AG04449 (cell line): ENCODE results near the gene NUCB1.
"Not testable (repeated sequence)": the region's sequence is repeated elsewhere in the genome, so short reads cannot be mapped to it uniquely, and the experiment has no call there.

Source experiments
- CTCF ChIA-PET: fragments of 350-600 bp; formaldehyde crosslinking; extraction: SDS; loops from one replicate; lab custom pipeline; 2021; ENCODE audit warnings: antibody characterized with exemption; lab: Yijun Ruan, JAX
- POLR2A ChIA-PET: fragments of 400-600, 350-600 bp; formaldehyde crosslinking; extraction: SDS; loops from one replicate; lab custom pipeline; 2020; ENCODE audit warnings: antibody characterized with exemption, inconsistent platforms; lab: Yijun Ruan, JAX
- DNase-seq: peaks from one replicate; pipeline ENCODE4 v3.0.0-alpha.2; 2010; ENCODE audit warnings: low read depth, low spot score
- H3K4me3 ChIP-seq: 2 replicates; pipeline ENCODE4 v1.5.1; 2011; ENCODE audit warnings: low read depth, mild to moderate bottlenecking, control low read depth, low read length
- CTCF ChIP-seq: IDR thresholded peaks from one replicate; pipeline ENCODE4 v1.5.1; 2011; ENCODE audit warnings: mild to moderate bottlenecking, moderate library complexity, low read length, control low read depth, inconsistent platforms; ENCODE audit not compliant: insufficient read depth; ENCODE audit errors: missing control alignments

NUCB1 gene

GRCh38 chr19:48878196-48879024, 21.7 kb upstream of the NUCB1 start:
- POLR2A ChIA-PET = interaction anchor here (0.7 to 8.1 kb wide), 7 partner anchors 46 to 797 kb away, joined by 3 to 119 read pairs (median 7); partner anchors contain the start of genes BAX and FTL
- no peak for TF ChIP-seq CTCF
- no peak overlapping the region for H3K4me3 ChIP-seq
- no peak for DNase-seq
- CTCF ChIA-PET = interaction anchor here (1.1 to 4.3 kb wide), 2 partner anchors 92 to 95 kb away, joined by 3 to 24 read pairs; no protein-coding TSS in a partner anchor

GRCh38 chr19:48879025-48879637, 21.0 kb upstream of the NUCB1 start:
- ChIA-PET CTCF (interaction anchor here (1.1 to 4.3 kb wide), 2 partner anchors 91 to 94 kb away, joined by 3 to 24 read pairs; no protein-coding TSS in a partner anchor), POLR2A (interaction anchor here (0.7 to 8.1 kb wide), 8 partner anchors 21 to 228 kb away, joined by 3 to 119 read pairs (median 6); partner anchors contain the start of genes BAX, FTL and NUCB1)
- no peak overlapping the region for H3K4me3 ChIP-seq
- TF ChIP-seq CTCF = no peak
- no peak for DNase-seq

- DNase-seq, H3K4me3 ChIP-seq: not testable (repeated sequence)
- ChIA-PET CTCF (interaction anchor here (1.1 to 4.3 kb wide), 3 partner anchors 91 to 114 kb away, joined by 3 to 24 read pairs (median 3); partner anchors contain the start of gene RUVBL2), POLR2A (interaction anchor here (0.7 to 8.1 kb wide), 7 partner anchors 20 to 89 kb away, joined by 3 to 119 read pairs (median 6); partner anchors contain the start of genes BAX, FTL and NUCB1)
Observed at GRCh38 chr19:48879696-48880095, 20.4 kb upstream of the NUCB1 start.

- DNase-seq = no peak
- ChIA-PET CTCF (interaction anchor here (0.7 to 1.3 kb wide), 4 partner anchors 11 to 87 kb away, joined by 3 to 5 read pairs (median 3); no protein-coding TSS in a partner anchor), POLR2A (interaction anchor here (0.7 to 1.4 kb wide), 7 partner anchors 61 to 314 kb away, joined by 3 to 6 read pairs (median 4); partner anchors contain the start of genes GYS1 and RUVBL2)
- H3K4me3 ChIP-seq = no peak overlapping the region
- TF ChIP-seq CTCF = no peak
Observed at GRCh38 chr19:48881741-48882657, 18.1 kb upstream of the NUCB1 start.

GRCh38 chr19:48883726-48884125, 16.4 kb upstream of the NUCB1 start:
- no peak for DNase-seq
- no peak overlapping the region for H3K4me3 ChIP-seq
- ChIA-PET POLR2A (interaction anchor here (1.4 kb wide), 1 partner anchor 83 kb away, joined by 4 read pairs; no protein-coding TSS in a partner anchor), CTCF (no interaction called here)
- no peak for TF ChIP-seq CTCF
